NK-92 (cell line): ENCODE results near the gene KATNB1.
"Not testable (repeated sequence)": the region's sequence is repeated elsewhere in the genome, so short reads cannot be mapped to it uniquely, and the experiment has no call there.

ENCODE experiments used
- DNase-seq: peaks from one replicate; lab custom pipeline; 2025; ENCODE audit not compliant: unreplicated experiment; lab: John Stamatoyannopoulos, UW

Gene KATNB1

GRCh38 chr16:57791195-57791892 lies 55.8 kb downstream of the KATNB1 start:
- DNase-seq, result no peak

GRCh38 chr16:57791893-57792461 lies 56.4 kb downstream of the KATNB1 start:
- DNase-seq, result no peak

- DNase-seq, result no peak
Measured at GRCh38 chr16:57794849-57795430, 59.4 kb downstream of the KATNB1 start.

- DNase-seq, result no peak
Measured at GRCh38 chr16:57795431-57795878, 59.9 kb downstream of the KATNB1 start.

GRCh38 chr16:57796014-57796413 lies 60.4 kb downstream of the KATNB1 start:
- not testable (repeated sequence) for DNase-seq

GRCh38 chr16:57797216-57797525 lies 61.6 kb downstream of the KATNB1 start:
- no peak for DNase-seq

- no peak for DNase-seq
Measured at GRCh38 chr16:57797526-57798266, 62.1 kb downstream of the KATNB1 start.

GRCh38 chr16:57798267-57798810 lies 62.8 kb downstream of the KATNB1 start:
- DNase-seq, result no peak

GRCh38 chr16:57798953-57799599 lies 63.5 kb downstream of the KATNB1 start:
- DNase-seq, result no peak

- no peak for DNase-seq
Measured at GRCh38 chr16:57799600-57800199, 64.1 kb downstream of the KATNB1 start.

- no peak for DNase-seq
Measured at GRCh38 chr16:57800200-57801097, 64.9 kb downstream of the KATNB1 start.

- DNase-seq, result no peak
Measured at GRCh38 chr16:57801098-57801808, 65.7 kb downstream of the KATNB1 start.

- no peak for DNase-seq
Measured at GRCh38 chr16:57801809-57802340, 66.3 kb downstream of the KATNB1 start.

- no peak for DNase-seq
Measured at GRCh38 chr16:57802341-57803133, 67.0 kb downstream of the KATNB1 start, which contains the start of gene KIFC3. KIFC3 (minus strand) TSS chr16:57802491; CDS start chr16:57798243, 4,248 bp downstream.

- no peak for DNase-seq
Measured at GRCh38 chr16:57803134-57803990, 67.8 kb downstream of the KATNB1 start.

- no peak for DNase-seq
Measured at GRCh38 chr16:57804111-57804837, 68.7 kb downstream of the KATNB1 start.
